Breast epithelium (tissue), 3 donors: Measurements from ENCODE around the gene OSBPL6.

Experiments used
- POLR2A ChIP-seq: fragments of 450-650 bp; IDR thresholded peaks from one replicate; pipeline ENCODE4 v1.6.1; 2016; ENCODE audit warnings: antibody characterized with exemption, mild to moderate bottlenecking, moderate library complexity
- TF ChIP-seq, protein P1 (sequence below), 3 donors: fragments of 450-650 bp; IDR thresholded peaks; one replicate each; pipeline ENCODE4 v1.5.1; 2016 to 2017; ENCODE audit warnings: antibody characterized with exemption in 3 of 3, mild to moderate bottlenecking in 3 of 3, moderate library complexity in 3 of 3

DNA sequence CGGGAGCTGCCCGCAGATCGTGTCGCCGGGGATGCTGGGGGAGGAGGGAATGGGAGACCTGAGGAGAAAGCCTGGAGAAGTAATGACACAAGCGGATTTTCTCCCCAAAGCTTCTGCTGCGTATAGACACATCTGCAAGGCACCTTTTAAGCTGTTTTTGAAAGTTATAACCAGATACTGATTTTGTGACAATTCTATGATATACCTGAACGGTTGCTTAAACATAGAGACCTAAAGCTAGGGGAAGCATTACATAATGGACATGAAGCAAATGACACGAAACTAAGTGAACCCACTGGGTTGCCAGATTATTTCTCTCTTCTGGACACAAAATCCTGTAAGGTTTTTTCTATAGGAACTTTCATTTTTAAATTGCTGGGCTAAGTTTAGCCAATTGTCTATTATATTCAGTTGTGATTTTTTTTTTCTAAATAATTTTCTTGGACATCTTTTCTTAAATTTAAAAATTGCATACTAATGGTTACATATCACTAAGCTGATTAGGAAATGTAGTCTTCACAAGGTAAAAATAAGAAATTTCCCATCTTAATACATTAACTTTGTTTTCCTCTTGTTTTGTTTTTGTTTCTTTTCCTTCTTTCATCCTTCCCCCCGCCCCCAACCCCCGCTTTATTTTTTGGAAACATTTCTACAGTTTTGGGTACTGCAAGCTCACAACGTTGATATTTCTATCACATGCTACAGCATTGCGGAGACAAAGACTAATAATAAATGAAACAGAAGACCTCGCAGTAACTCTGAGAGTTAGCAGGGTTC lies 1.3 kb downstream of the OSBPL6 start:
- TF ChIP-seq, protein P1, sequence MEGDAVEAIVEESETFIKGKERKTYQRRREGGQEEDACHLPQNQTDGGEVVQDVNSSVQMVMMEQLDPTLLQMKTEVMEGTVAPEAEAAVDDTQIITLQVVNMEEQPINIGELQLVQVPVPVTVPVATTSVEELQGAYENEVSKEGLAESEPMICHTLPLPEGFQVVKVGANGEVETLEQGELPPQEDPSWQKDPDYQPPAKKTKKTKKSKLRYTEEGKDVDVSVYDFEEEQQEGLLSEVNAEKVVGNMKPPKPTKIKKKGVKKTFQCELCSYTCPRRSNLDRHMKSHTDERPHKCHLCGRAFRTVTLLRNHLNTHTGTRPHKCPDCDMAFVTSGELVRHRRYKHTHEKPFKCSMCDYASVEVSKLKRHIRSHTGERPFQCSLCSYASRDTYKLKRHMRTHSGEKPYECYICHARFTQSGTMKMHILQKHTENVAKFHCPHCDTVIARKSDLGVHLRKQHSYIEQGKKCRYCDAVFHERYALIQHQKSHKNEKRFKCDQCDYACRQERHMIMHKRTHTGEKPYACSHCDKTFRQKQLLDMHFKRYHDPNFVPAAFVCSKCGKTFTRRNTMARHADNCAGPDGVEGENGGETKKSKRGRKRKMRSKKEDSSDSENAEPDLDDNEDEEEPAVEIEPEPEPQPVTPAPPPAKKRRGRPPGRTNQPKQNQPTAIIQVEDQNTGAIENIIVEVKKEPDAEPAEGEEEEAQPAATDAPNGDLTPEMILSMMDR (IDR thresholded peaks at IDR 0.05): no peak
- TF ChIP-seq POLR2A: no peak
